Inferior parietal cortex (tissue), 1 donor: ENCODE results near the gene HMGN4.

Source experiments
- DNase-seq: peaks from one replicate; pipeline ENCODE4 v3.0.0-alpha.2; 2016; ENCODE audit errors: extremely low spot score

The HMGN4 gene

DNA sequence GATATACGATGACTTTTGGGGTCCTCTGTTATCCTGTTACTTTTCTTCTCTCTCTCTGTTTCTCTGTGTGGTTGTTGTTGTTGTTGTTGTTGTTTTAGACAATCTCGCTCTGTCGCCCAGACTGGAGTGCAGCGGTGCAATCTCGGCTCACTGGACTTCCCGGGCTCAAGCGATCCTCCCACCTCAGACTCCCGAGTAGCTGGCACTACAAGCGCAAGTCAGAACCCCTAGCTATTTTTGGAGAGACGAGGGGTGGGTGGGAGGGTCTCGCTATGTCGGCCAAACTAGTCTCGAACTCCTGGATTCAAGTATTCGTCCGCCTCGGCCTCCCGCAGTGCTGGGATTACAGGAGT, 39.5 kb downstream of the HMGN4 start:
- no peak for DNase-seq

- DNase-seq, result no peak
Observed at GRCh38 chr6:26578279-26578678, 40.1 kb downstream of the HMGN4 start.

- no peak for DNase-seq
Observed at GRCh38 chr6:26578741-26579140, 40.6 kb downstream of the HMGN4 start.

GRCh38 chr6:26581164-26581915, 43.2 kb downstream of the HMGN4 start:
- DNase-seq, result no peak

- no peak for DNase-seq
Observed at GRCh38 chr6:26588965-26589364, 50.8 kb downstream of the HMGN4 start.

DNA sequence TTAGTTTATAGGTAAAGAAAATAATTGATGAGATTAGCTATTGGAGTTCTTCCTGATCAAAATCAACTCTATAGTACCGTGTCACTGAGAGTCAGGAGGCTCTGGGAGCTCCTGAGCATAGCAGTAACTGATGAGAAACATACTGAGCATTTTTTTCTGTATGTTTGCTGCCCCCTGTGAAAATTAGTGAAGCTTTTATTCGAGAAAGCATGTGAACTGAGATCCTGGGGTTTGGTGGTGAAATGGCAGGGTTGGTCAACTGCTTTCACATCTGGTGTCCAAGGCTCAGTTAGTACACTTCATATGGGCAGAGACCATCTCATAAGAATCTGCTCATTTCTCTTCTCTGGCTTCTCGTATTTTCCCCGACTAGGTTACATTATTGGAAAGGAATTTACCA, 54.5 kb downstream of the HMGN4 start:
- no peak for DNase-seq

DNA sequence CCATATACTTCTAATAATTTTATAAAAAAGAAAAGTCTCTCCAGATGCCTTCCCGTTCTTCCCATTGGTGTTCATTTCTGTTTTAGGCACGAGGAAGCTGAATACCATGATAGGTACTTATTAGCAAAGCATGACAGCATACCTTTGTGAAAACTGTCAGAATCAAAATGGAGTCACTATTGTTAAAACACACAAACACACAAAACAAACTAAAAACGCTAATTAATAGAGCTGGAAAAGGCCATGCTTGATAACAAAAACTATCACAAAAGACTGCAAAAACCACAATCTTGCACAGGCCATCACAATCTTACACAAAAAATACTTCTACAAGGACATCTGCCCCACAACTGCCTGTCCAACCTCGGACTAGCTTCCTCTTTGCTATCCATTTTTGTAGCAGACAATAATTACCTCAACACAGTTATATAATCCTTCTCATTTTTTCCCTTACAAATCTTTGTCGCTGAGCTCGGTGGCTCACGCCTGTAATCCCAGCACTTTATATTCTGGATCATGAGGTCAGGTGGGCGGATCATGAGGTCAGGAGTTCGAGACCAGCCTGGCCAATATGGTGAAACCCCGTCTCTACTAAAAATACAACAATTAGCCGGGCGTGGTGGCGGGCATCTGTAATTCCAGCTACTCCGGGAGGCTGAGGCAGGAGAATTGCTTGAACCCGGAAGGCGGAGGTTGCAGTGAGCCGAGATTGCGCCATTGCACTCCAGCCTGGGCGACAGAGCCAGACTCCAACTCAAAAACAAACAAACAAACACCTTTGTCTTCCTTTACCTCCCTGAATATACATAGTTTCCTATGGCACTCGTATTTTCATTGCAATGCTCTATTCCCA, 55.3 kb downstream of the HMGN4 start:
- DNase-seq, result no peak

GRCh38 chr6:26594131-26594498, 55.9 kb downstream of the HMGN4 start:
- no peak for DNase-seq

DNA sequence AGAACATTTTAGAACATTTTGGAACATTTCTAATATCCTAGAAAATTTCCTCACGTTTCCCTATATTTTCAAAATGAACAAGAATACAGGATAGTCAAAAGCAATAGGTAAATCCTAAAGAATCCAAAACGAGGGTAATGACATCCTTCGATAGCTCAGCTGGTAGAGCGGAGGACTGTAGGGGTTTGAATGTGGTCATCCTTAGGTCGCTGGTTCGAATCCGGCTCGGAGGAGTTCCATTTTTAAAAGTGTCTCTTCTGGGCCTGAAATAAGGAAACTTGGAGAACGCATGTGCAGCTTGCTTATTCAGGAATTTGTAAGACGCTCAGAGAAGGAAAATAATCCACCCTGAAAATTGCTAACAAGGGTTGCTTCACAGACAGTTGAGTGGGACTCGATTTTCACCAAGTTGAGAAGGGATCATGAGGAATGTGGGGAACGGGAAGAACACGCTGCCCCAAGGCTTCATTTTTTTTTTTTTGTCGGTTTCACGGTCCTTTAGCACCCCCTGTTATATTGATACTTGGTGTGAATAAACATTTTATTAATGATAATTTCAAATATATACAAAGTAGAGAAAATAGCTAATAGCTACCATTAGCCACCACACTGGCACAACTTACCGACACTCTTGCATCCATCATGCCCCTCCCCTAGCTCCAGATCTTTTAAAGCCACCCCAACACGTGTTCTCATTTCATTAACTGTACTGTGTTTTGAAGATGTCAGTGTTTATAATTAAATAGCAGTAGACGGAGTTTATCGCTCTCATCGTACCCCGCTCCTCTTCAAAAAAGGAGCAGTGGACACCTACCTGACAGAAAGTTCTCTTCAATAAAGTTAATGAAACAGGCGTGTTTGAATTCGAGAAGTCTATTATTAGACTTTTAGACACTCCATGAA, 56.8 kb downstream of the HMGN4 start:
- DNase-seq, result peak; percentile 63

DNA sequence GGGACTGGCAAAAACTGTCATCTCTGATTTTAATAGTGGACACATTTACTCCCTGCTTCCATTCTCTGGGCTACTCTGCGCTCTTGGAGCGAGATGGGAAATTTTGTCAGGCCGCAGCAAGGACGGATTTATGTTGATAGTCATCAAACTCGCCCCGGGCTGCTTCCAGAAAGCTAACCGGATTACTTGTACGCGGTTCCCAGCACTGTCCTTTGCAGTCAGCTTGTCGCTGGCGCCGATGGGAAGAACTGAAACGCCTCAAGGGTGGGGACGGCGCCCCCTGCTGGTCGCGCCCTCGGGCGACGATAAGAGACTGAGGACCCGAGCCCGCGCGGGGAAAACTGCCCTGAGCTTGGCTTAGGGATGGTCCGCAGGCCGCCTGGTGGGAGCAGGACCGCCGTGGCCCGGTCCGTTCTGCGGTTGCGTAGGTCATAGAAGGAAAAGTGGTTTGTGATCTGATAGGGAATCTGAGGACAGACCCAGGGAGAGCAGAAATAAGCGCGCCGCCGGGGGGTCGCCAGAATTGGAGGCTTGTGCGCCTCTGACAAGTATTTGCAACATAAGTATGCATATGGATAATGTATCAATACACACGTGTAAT, 57.6 kb downstream of the HMGN4 start:
- DNase-seq, result peak; percentile 94
